ENCODE results near the gene MRPL40. TPM values are rescaled to one million over a fixed set of nuclear protein-coding genes. Genes with fewer than 3 reads are reported as not detected.
A peak's percentile ranks its signal among the peaks of the same experiment; 100 is the strongest.

Gene MRPL40
- total RNA-seq: 10 to 100 TPM in 3 of 4 donors, 1 to 10 TPM in 1; 5.0 to 20.4 (median 12.3) TPM

DNA sequence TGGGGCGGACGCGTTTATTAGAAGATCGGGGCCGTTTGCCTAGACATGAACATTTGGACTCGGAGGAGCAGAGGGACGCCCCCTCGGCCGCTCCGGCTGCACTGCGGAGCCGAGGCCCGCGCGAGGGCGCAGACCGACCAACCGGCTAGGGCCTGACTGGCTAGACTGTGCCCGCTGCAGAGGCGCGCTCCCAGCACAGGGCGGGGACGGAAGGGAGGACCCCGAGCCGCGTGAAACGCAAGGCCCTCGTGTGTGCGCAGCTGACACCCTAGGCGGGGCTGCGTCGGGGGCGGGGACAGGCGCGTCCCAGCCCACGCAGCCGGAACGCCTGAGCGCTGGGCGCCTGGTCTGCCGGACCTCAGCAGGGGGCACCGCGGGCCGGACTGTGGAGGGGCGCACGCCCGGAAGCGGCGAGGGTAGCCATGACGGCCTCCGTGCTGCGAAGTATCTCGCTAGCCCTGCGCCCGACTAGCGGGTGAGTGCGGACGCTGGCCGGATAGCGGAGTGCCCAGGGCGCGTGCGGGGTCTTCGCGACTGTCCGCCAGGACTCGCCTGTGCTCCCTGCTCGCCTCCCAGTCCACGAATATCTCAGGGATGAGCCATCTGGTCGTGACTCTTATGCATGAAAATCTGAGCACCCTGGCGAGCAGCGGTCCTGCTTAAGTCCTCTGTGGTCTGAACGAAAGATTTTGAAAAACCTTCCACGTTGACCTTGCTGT lies at the start of gene MRPL40:
Gene MRPL40, plus strand, starts transcription at position 413 of the 719 bp plus-strand sequence. Its CDS starts 10 bp downstream, at position 423.
- DNase-seq: peak; percentile 88 to 94
- H3K36me3 ChIP-seq: no peaks in the 10 kb centered on the region
- no peaks in the 10 kb centered on the region for H3K27me3 ChIP-seq
- H3K9me3 ChIP-seq: no peaks in the 10 kb centered on the region
- H3K27ac ChIP-seq: peak within 1 kb of the TSS; percentile 89 to 94
- peaks cover 12 to 18% of the 10 kb centered on the region in 2 donors for H3K4me1 ChIP-seq
- H3K4me3 ChIP-seq: peak within 1 kb of the TSS; percentile 81 to 90
- intact Hi-C loops (cut with DNase I; ENCODE audit: low total_unique reads): no loop called here
- peak; percentile 45 to 85 for TF ChIP-seq POLR2A (IDR thresholded peaks at IDR 0.05)
- TF ChIP-seq, protein P1, sequence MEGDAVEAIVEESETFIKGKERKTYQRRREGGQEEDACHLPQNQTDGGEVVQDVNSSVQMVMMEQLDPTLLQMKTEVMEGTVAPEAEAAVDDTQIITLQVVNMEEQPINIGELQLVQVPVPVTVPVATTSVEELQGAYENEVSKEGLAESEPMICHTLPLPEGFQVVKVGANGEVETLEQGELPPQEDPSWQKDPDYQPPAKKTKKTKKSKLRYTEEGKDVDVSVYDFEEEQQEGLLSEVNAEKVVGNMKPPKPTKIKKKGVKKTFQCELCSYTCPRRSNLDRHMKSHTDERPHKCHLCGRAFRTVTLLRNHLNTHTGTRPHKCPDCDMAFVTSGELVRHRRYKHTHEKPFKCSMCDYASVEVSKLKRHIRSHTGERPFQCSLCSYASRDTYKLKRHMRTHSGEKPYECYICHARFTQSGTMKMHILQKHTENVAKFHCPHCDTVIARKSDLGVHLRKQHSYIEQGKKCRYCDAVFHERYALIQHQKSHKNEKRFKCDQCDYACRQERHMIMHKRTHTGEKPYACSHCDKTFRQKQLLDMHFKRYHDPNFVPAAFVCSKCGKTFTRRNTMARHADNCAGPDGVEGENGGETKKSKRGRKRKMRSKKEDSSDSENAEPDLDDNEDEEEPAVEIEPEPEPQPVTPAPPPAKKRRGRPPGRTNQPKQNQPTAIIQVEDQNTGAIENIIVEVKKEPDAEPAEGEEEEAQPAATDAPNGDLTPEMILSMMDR (IDR thresholded peaks at IDR 0.05): peak in 2 of 4 experiments; percentile 41 to 44

DNA sequence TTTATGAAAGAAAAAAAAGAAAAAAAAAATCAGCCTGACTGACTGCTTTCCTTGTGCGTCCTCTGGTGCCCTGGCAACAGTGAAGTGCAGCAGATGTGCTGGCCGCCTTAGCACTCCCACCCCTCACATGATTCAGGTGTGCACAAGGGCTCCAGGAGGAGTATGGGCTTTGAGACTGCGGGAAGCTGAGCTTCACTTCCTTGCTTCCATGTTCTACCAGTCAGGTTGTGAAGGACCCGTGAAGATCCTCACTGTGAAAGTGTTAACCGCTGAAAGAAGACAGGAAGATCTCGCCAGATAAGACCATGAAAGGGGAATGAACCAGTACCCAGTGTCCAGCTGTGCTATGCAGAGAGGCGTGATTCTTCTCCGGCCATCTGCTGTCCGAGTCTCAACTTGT lies 49.1 kb upstream of the MRPL40 start:
- no peaks in the 10 kb centered on the region for H3K4me1 ChIP-seq
- H3K4me3 ChIP-seq: no peak overlapping the region
- H3K27me3 ChIP-seq: no peaks in the 10 kb centered on the region
- intact Hi-C loops (cut with DNase I; ENCODE audit: low total_unique reads): no loop called here
- H3K9me3 ChIP-seq: no peaks in the 10 kb centered on the region
- H3K27ac ChIP-seq: no peak overlapping the region
- H3K36me3 ChIP-seq: no peaks in the 10 kb centered on the region
- TF ChIP-seq, protein P1 (IDR thresholded peaks at IDR 0.05): no peak
- no peak for TF ChIP-seq POLR2A (IDR thresholded peaks at IDR 0.05)
- no peak for DNase-seq

DNA sequence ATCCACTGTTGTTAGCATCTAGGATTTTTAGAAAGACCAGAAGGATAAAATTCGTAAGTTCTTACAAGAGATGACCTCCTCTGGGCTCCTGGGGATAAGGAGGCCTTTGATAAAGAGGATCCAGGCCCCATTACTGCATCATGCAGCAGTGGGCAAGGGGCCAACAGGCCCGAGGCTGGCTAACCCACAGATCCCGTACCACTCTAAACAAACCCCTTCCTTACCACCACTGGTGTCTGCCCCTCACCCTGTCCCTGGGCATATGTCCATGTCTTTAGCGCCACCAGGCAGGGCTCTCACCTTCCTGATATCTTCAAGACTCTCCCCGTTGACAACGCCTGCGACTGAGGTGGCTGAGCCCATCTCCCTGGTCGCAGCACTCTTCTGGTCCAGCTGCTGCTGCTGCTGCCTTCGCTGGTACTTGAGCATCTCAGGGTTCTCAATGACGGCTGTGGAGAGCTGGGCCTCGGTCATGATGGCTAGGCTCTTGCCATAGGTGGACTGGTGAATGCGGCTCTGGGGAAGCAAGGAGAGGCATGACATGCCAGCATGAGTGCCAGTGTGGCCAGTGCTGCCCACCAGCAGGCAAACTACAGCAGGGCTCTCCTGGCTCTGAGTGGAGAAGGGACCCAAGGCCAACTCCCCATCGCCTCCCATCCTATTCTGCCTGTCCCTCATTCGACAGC lies 47.0 kb upstream of the MRPL40 start:
- TF ChIP-seq, protein P1 (IDR thresholded peaks at IDR 0.05): no peak
- no peak for TF ChIP-seq POLR2A (IDR thresholded peaks at IDR 0.05)
- no peaks in the 10 kb centered on the region for H3K9me3 ChIP-seq
- no peak overlapping the region for H3K27ac ChIP-seq
- no peaks in the 10 kb centered on the region for H3K27me3 ChIP-seq
- no peak overlapping the region for H3K4me3 ChIP-seq
- intact Hi-C loops (cut with DNase I; ENCODE audit: low total_unique reads): no loop called here
- no peaks in the 10 kb centered on the region for H3K36me3 ChIP-seq
- no peak for DNase-seq
- H3K4me1 ChIP-seq: no peaks in the 10 kb centered on the region

- Histone ChIP-seq H3K36me3 (no peaks in the 10 kb centered on the region), H3K27ac (no peak overlapping the region), H3K4me3 (no peak overlapping the region), H3K4me1 (no peaks in the 10 kb centered on the region), H3K9me3 (no peaks in the 10 kb centered on the region), H3K27me3 (no peaks in the 10 kb centered on the region)
- intact Hi-C loops (cut with DNase I; ENCODE audit: low total_unique reads): no loop called here
- TF ChIP-seq POLR2A (IDR thresholded peaks at IDR 0.05): no peak
- TF ChIP-seq, protein P1 (IDR thresholded peaks at IDR 0.05): no peak
- no peak for DNase-seq
Measured at GRCh38 chr22:19386248-19386647, 46.1 kb upstream of the MRPL40 start.

GRCh38 chr22:19387038-19387437 lies 45.3 kb upstream of the MRPL40 start:
- Histone ChIP-seq H3K36me3 (no peaks in the 10 kb centered on the region), H3K9me3 (no peaks in the 10 kb centered on the region), H3K27ac (no peak overlapping the region), H3K27me3 (no peaks in the 10 kb centered on the region), H3K4me3 (no peak overlapping the region), H3K4me1 (no peaks in the 10 kb centered on the region)
- TF ChIP-seq POLR2A (IDR thresholded peaks at IDR 0.05): no peak
- TF ChIP-seq, protein P1 (IDR thresholded peaks at IDR 0.05): no peak
- DNase-seq: no peak
- intact Hi-C loops (cut with DNase I; ENCODE audit: low total_unique reads): no loop called here

All from uterus (tissue), 4 donors.